Right lobe of liver (tissue), 6 donors: ENCODE results near the gene EXOC3L1. TPM values are rescaled to one million over a fixed set of nuclear protein-coding genes. Genes with fewer than 3 reads are reported as not detected.

Experiments
- ATAC-seq, 4 donors: fragments of 200-7000 bp; cut with Tn5 transposase; one replicate each; pipeline ENCODE4 v1.9.1; 2020; ENCODE audit warnings: mild to moderate bottlenecking in 4 of 4, moderate library complexity in 4 of 4
- DNase-seq, 3 donors: peaks; one replicate each; pipeline ENCODE4 v3.0.0-alpha.2; 2020
- H3K27ac ChIP-seq, 3 donors: fragments of 200-600 bp; one replicate each; pipeline ENCODE4 v1.8.0; 2022
- H3K27me3 ChIP-seq, 2 donors: fragments of 200-600 bp; one replicate each; pipeline ENCODE4 v1.8.0; 2022
- H3K36me3 ChIP-seq, 4 donors: fragments of 200-600 bp; sonication (generic) in 1 of 4; one replicate each; pipeline versions ENCODE4 v1.5.1 to v1.8.0; 2017 to 2022; ENCODE audit warnings: control low read depth in 1 of 4
- H3K4me1 ChIP-seq, 4 donors: fragments of 200-600 bp; sonication (generic) in 1 of 4; one replicate each; pipeline versions ENCODE4 v1.5.1 to v1.8.0; 2017 to 2022; ENCODE audit warnings: control low read depth in 1 of 4
- H3K4me3 ChIP-seq, 3 donors: fragments of 200-600 bp; one replicate each; pipeline ENCODE4 v1.8.0; 2022
- H3K9me3 ChIP-seq, 4 donors: fragments of 200-600 bp; sonication (generic) in 1 of 4; one replicate each; pipeline versions ENCODE4 v1.5.1 to v1.8.0; 2017 to 2022; ENCODE audit warnings: control low read depth in 1 of 4
- POLR2A ChIP-seq: fragments of 450-650 bp; IDR thresholded peaks from one replicate; pipeline ENCODE4 v1.6.1; 2017; ENCODE audit warnings: antibody characterized with exemption, mild to moderate bottlenecking
- WGBS: methylation state at CpG from one replicate; pipeline ENCODE4 v1.1.6; 2018; ENCODE audit warnings: low coverage, low lambda C conversion rate; ENCODE audit not compliant: insufficient coverage; ENCODE audit errors: missing lambda C conversion rate; 5-methylcytosine and 5-hydroxymethylcytosine counted together
- intact Hi-C, 2 donors: fragments of 100-400 bp; cut with DNase I; formaldehyde crosslinking; loops; one replicate each; pipeline versions ENCODE4 v1.11.2 to v1.14.1; 2022
- total RNA-seq, 6 experiments: library from RNA; depleted of rRNA in 2 of 6; stranded (reverse); fragments of >200 nt in 2 of 6; fragmentation: NEBNext Ultra II Directional in 3 of 6; extraction: Animal tissue kit (Norgen Biotek cat#: 25700) in 3 of 6; gene quantifications; one replicate each; pipeline versions ENCODE4 v1.1.0 to v1.2.4, GENCODE V29; 2016 to 2023
- TF ChIP-seq, protein P1 (sequence below), 4 donors: fragments of 200-600 bp in 3 of 4; fragments of 450-650 bp in 1 of 4; IDR thresholded peaks; one replicate each; pipeline versions ENCODE4 v1.5.1 to v1.8.0; 2016 to 2022; ENCODE audit warnings: antibody characterized with exemption in 4 of 4, mild to moderate bottlenecking in 2 of 4
- donor health status: DM: no; HTN: yes; CAD: no.
- donor health status: DM: no; HTN: no; CAD: no.
- donor health status: DM: no; HTN: no; CAD: no.
- donor health status: DM: no; HTN: yes; CAD: no.
- donor health status: DM: no; HTN: yes; CAD: no.

Gene EXOC3L1
- total RNA-seq, 6 experiments from 2014 or later: 1.8 to 4.3 (median 2.5) TPM

DNA sequence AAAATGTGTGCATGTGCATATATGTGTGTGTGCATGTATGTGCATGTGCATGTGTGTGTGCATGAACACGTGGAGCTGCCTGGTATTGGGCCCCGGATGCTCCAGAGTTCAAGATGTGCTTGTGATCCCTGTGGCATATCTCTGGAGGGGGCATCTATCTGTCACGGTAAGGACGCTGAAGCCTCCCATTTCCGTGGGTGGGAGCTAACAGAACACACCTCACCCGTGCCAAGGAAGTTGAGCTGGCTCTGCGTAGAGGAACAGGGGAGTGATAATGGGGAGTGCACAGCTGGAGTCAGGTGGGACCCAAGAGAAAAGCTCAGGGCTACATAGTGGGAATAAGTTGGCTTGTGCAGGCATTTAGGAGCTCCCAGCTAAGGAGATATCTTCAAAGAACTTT is 21.7 kb upstream of the EXOC3L1 start:
- no peak for ATAC-seq
- WGBS: 81% methylated on average over 6 of the region's 7 CpGs
- no peak overlapping the region for H3K27ac ChIP-seq

DNA sequence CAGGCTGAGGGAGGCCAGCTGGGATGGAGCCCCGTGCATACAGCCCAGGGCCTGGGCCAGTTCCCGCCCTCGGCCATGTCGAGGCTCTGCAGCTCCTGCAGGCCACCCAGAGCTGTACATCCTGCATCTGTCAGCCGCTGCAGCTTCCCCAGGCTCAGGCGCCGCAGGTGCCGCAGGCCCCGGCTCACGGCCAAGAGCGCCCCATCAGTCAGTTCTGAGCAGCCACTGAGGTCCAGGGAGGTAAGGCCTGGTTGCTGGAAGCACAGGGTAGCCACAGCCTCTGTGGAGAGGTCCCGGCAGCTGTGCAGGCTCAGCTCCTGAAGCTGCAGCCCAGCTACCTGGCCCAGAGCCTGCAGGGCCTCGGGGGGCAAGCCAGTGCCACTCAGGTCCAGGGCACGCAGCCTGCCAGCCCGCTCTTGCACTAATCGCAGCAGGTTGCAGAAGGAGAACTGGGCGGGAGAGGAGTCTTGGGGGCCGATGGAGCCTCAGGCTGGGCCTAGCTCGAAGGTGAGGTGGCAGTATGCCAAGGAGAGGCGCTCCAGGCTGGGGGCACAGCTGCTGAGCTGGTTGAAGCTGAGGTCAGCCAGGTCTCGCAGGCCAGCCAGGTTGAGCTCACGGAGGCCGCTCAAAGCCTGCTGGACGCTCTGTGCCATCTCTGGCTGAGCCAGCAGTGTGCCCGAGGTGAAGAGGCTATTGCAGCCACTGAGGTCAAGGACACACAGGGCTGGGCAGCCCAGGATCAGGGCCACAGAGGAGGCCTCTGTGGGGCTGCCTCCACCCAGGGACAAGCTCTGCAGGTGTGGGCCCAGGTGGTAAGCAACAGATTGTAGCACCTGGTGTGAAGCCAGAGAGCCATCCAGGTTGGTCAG is 20.4 kb upstream of the EXOC3L1 start:
- peak; percentile 75 to 95 (median 84) for ATAC-seq
- no peak overlapping the region for H3K4me3 ChIP-seq
- WGBS: 67% methylated on average over 3 of the region's 25 CpGs
- H3K27me3 ChIP-seq: no peaks in the 10 kb centered on the region
- intact Hi-C loops: no loop called here
- peaks cover 0 to 28% (median 5%) of the 10 kb centered on the region in 4 donors for H3K4me1 ChIP-seq
- H3K36me3 ChIP-seq: no peaks in the 10 kb centered on the region
- no peak for TF ChIP-seq POLR2A
- TF ChIP-seq, protein P1, sequence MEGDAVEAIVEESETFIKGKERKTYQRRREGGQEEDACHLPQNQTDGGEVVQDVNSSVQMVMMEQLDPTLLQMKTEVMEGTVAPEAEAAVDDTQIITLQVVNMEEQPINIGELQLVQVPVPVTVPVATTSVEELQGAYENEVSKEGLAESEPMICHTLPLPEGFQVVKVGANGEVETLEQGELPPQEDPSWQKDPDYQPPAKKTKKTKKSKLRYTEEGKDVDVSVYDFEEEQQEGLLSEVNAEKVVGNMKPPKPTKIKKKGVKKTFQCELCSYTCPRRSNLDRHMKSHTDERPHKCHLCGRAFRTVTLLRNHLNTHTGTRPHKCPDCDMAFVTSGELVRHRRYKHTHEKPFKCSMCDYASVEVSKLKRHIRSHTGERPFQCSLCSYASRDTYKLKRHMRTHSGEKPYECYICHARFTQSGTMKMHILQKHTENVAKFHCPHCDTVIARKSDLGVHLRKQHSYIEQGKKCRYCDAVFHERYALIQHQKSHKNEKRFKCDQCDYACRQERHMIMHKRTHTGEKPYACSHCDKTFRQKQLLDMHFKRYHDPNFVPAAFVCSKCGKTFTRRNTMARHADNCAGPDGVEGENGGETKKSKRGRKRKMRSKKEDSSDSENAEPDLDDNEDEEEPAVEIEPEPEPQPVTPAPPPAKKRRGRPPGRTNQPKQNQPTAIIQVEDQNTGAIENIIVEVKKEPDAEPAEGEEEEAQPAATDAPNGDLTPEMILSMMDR (IDR thresholded peaks at IDR 0.05): peak in 1 of 4 donors; percentile 11
- H3K27ac ChIP-seq: no peak overlapping the region
- DNase-seq: peak; percentile 67 to 92 (median 91)
- no peaks in the 10 kb centered on the region for H3K9me3 ChIP-seq

More for the DNA sequence above, 21.7 kb upstream of the EXOC3L1 start:
- TF ChIP-seq, protein P1 (IDR thresholded peaks at IDR 0.05): no peak
- no peak for TF ChIP-seq POLR2A
- no peak for DNase-seq
- Histone ChIP-seq H3K27me3 (no peaks in the 10 kb centered on the region), H3K9me3 (no peaks in the 10 kb centered on the region), H3K4me3 (no peak overlapping the region), H3K36me3 (no peaks in the 10 kb centered on the region), H3K4me1 (peaks cover 0 to 28% (median 5%) of the 10 kb centered on the region in 4 donors)
- intact Hi-C loops: no loop called here

DNA sequence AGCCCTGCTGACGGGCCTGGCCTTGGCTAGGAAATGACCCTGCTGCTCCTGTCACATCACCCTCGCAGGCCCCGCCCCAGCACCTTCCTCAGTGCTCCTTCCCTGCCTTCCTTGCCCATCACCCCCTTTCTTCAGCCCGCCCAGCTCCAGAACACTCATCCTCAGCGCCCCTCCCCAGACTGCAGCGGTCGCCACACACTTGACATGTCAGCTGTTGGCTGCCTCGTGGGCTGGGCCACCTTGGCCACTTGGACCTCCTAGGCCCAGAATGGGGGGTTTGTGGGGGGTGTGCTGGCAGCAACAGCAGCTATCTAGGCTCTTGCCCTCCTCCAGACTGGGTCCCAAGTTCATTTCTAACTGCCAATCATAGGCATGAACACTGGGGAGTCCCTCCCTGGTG is 19.6 kb upstream of the EXOC3L1 start:
- Histone ChIP-seq H3K27me3 (no peaks in the 10 kb centered on the region), H3K36me3 (no peaks in the 10 kb centered on the region), H3K9me3 (no peaks in the 10 kb centered on the region), H3K4me1 (peaks cover 0 to 28% (median 5%) of the 10 kb centered on the region in 4 donors), H3K27ac (no peak overlapping the region), H3K4me3 (no peak overlapping the region)
- ATAC-seq (no peak), DNase-seq (no peak)
- intact Hi-C loops: no loop called here
- no peak for TF ChIP-seq POLR2A
- TF ChIP-seq, protein P1 (IDR thresholded peaks at IDR 0.05): no peak
- 87% methylated on average over 4 of the region's 8 CpGs for WGBS

DNA sequence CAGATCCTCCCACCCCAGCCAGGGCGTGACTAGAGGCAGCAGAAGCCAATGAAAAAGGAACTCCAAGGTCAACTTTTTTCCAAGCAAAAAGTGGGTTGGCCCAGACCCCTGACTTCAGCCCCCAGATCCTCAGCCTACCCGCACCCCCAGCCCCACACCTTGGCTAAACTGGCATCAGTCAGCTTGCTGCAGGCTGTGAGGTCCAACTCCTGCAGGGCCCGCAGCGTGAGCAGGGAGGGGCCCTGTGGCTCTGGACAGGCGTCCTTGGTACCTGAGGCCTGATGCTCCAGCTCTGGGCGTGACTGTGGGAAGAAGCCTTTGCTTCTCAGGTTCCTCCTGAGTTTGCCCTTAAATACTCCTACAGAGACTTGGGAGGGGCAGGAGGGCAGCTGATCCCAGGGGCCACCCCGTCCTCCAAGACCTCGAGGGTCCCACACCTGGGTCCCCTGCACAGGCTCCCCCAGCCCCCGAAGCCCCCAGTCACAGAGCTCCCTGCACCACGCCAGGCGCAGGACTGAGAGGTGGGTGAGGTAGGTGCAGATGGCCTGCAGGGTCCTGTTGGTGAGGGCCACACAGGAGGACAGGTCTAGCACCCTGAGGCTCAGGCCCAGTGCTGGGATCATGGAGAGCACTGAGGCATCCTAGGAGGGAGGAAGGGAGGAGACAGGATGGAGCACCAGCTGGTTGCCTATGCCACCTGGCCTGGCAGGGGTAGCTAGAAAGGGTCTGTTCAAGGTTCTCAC is 18.4 kb upstream of the EXOC3L1 start:
- intact Hi-C loops: no loop called here
- no CpG with 5 or more reads among the region's 11 CpGs for WGBS
- no peaks in the 10 kb centered on the region for H3K9me3 ChIP-seq
- H3K4me1 ChIP-seq: peaks cover 0 to 15% (median 0%) of the 10 kb centered on the region in 4 donors
- ATAC-seq (no peak), DNase-seq (no peak)
- no peak overlapping the region for H3K4me3 ChIP-seq
- H3K27ac ChIP-seq: no peak overlapping the region
- H3K36me3 ChIP-seq: no peaks in the 10 kb centered on the region
- no peak for TF ChIP-seq POLR2A
- TF ChIP-seq, protein P1 (IDR thresholded peaks at IDR 0.05): no peak
- no peaks in the 10 kb centered on the region for H3K27me3 ChIP-seq
